ENCODE data around the gene GPR45. TPM values are rescaled to one million over a fixed set of nuclear protein-coding genes. Genes with fewer than 3 reads are reported as not detected.
A peak's percentile ranks its signal among the peaks of the same experiment; 100 is the strongest.

GPR45 gene
- total and polyA plus RNA-seq, 2 experiments from 2014 or later, result not detected

DNA sequence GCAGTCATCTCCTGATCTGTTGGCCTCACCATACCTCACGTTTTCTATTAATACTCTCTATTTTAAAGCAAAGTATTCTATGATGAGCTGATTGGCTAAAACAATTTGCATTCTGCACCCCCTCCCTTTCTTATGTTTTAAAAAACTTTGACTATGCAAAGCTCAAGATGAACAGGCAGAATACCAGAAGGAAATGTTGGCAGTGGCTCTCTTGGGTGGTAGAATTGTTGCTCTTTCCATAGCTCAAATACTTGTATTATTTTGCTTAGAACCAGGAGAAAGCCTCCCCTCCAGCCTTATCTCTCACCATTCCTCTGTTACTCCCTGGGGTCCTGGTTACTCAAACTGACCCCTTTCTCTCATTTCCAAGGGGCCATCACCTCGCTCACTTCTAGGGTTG lies 14.4 kb downstream of the GPR45 start:
- H3K27me3 ChIP-seq, result no peaks in the 10 kb centered on the region
- no peak for DNase-seq (ENCODE audit: low read depth in 1 of 2, low spot score in 1 of 2)
- no peaks in the 10 kb centered on the region for H3K36me3 ChIP-seq
- no peak overlapping the region for H3K27ac ChIP-seq
- TF ChIP-seq, protein P1, sequence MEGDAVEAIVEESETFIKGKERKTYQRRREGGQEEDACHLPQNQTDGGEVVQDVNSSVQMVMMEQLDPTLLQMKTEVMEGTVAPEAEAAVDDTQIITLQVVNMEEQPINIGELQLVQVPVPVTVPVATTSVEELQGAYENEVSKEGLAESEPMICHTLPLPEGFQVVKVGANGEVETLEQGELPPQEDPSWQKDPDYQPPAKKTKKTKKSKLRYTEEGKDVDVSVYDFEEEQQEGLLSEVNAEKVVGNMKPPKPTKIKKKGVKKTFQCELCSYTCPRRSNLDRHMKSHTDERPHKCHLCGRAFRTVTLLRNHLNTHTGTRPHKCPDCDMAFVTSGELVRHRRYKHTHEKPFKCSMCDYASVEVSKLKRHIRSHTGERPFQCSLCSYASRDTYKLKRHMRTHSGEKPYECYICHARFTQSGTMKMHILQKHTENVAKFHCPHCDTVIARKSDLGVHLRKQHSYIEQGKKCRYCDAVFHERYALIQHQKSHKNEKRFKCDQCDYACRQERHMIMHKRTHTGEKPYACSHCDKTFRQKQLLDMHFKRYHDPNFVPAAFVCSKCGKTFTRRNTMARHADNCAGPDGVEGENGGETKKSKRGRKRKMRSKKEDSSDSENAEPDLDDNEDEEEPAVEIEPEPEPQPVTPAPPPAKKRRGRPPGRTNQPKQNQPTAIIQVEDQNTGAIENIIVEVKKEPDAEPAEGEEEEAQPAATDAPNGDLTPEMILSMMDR (IDR thresholded peaks at IDR 0.05; ENCODE audit: low read depth, low read length), result no peak
- H3K4me3 ChIP-seq, result no peak overlapping the region
- no peaks in the 10 kb centered on the region for H3K9me3 ChIP-seq (ENCODE audit: low read depth)
- no peaks in the 10 kb centered on the region for H3K4me1 ChIP-seq (ENCODE audit: low read depth)

DNA sequence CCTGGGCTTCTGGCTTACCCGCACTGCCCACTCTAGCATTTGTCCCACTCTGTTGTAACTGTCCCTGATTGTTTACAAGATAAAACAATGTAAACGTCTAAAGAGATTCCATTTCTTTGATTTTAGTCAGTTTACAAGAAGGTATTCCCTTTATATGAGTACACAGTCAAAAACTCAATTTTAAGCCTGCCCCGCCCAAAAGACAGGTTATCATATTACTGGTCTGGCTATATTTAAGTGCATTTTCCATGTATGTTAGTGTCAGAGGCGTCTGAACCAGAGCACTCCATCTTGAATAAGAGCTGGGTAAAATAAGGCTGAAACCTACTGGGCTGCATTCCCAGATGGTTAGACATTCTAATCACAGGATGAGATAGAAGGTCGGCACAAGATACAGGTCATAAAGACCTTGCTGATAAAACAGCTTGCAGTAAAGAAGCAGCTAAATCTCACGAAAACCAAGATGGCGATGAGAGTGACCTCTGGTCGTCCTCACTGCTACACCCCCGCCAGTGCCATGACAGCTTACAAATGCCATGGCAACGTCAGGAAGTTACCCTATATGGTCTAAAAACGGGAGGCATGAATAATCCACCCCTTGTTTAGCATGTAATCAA lies 15.0 kb downstream of the GPR45 start:
- Histone ChIP-seq H3K4me3 (no peak overlapping the region), H3K4me1 (ENCODE audit: low read depth) (no peaks in the 10 kb centered on the region), H3K9me3 (ENCODE audit: low read depth) (no peaks in the 10 kb centered on the region), H3K27me3 (no peaks in the 10 kb centered on the region), H3K27ac (no peak overlapping the region), H3K36me3 (no peaks in the 10 kb centered on the region)
- TF ChIP-seq, protein P1 (IDR thresholded peaks at IDR 0.05; ENCODE audit: low read depth, low read length), result no peak
- DNase-seq (ENCODE audit: low read depth in 1 of 2, low spot score in 1 of 2), result peak in 1 of 2 donors; percentile 26

DNA sequence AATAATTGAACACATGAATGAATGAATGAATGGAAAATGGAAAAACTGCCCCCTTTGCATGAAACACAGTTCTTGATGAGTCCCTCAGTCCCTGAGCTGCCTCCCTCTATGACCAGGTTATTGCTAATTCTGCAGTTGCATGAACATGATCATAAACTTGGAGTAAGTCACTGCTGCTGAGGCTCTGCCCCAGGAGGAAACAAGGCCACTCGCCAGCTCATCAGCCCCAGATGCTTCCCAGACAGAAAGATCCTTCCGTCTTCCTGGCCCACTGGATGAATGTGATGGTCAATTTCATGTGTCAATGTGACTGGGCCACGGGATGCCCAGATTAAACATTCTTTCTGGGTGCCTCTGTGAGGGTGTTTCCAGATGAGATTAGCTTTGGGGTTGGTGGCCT lies 16.4 kb downstream of the GPR45 start:
- no peaks in the 10 kb centered on the region for H3K9me3 ChIP-seq (ENCODE audit: low read depth)
- H3K36me3 ChIP-seq, result no peaks in the 10 kb centered on the region
- no peaks in the 10 kb centered on the region for H3K4me1 ChIP-seq (ENCODE audit: low read depth)
- H3K27ac ChIP-seq, result no peak overlapping the region
- TF ChIP-seq, protein P1 (IDR thresholded peaks at IDR 0.05; ENCODE audit: low read depth, low read length), result no peak
- H3K4me3 ChIP-seq, result no peak overlapping the region
- no peaks in the 10 kb centered on the region for H3K27me3 ChIP-seq
- DNase-seq (ENCODE audit: low read depth in 1 of 2, low spot score in 1 of 2), result no peak

DNA sequence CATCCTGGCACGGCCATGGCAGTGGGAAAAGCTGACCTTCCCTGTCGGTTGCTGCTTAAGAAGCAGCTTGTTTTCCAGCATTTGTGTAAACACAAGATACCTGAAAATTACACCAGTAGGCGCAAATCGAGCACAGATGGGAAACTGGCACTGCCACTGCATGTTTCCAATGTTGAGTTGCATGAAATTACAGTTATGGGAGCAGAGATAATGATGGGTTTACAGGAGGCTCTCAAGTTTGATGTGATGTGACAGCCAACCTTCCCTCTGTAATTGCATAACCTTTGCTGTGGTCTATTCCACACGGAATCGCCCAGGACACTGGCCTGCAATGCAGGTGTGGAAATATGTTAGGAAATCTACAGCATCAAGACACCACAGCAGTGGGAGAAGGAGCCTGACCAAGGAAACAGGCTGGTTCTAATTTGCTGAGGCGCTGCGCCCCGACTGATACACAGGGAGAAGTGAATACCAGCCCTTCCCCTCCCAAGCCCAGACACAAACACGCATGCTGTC lies 17.4 kb downstream of the GPR45 start:
- no peaks in the 10 kb centered on the region for H3K9me3 ChIP-seq (ENCODE audit: low read depth)
- TF ChIP-seq, protein P1 (IDR thresholded peaks at IDR 0.05; ENCODE audit: low read depth, low read length), result no peak
- no peak overlapping the region for H3K27ac ChIP-seq
- no peaks in the 10 kb centered on the region for H3K36me3 ChIP-seq
- no peaks in the 10 kb centered on the region for H3K27me3 ChIP-seq
- no peak overlapping the region for H3K4me3 ChIP-seq
- H3K4me1 ChIP-seq (ENCODE audit: low read depth), result no peaks in the 10 kb centered on the region
- DNase-seq (ENCODE audit: low read depth in 1 of 2, low spot score in 1 of 2), result no peak

DNA sequence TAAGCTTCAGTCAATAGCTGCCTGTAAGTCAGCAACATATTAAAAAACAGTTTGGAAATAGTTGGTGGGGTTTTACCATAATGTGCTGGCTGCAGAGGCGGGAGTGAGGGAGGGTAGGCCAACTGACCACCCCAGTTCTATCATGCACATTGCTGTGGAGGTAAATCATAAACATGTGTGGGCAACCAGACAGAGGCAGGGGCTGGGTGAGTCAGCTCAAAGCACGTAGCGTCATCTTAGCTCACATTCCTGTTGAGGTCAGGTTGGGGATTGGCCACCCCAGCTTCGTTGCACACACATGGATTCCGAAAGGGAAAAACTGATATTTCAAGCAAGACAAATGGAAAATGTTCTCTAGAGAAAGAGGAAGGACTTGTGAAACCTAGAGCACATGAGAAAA lies 19.5 kb downstream of the GPR45 start:
- no peaks in the 10 kb centered on the region for H3K27me3 ChIP-seq
- no peaks in the 10 kb centered on the region for H3K9me3 ChIP-seq (ENCODE audit: low read depth)
- DNase-seq (ENCODE audit: low read depth in 1 of 2, low spot score in 1 of 2), result peak in 1 of 2 donors; percentile 93
- no peak overlapping the region for H3K27ac ChIP-seq
- H3K4me3 ChIP-seq, result no peak overlapping the region
- no peaks in the 10 kb centered on the region for H3K4me1 ChIP-seq (ENCODE audit: low read depth)
- no peaks in the 10 kb centered on the region for H3K36me3 ChIP-seq
- TF ChIP-seq, protein P1 (IDR thresholded peaks at IDR 0.05; ENCODE audit: low read depth, low read length), result no peak
